ENCODE data around the gene APOL6. TPM values are rescaled to one million over a fixed set of nuclear protein-coding genes. Genes with fewer than 3 reads are reported as not detected.

Gene APOL6
- total and polyA plus RNA-seq, 10 of the 15 experiments (the other 5 are each of a cell fraction or from before 2014, with no cell fraction given) = 4.3 to 22.9 (median 9.3) TPM

DNA sequence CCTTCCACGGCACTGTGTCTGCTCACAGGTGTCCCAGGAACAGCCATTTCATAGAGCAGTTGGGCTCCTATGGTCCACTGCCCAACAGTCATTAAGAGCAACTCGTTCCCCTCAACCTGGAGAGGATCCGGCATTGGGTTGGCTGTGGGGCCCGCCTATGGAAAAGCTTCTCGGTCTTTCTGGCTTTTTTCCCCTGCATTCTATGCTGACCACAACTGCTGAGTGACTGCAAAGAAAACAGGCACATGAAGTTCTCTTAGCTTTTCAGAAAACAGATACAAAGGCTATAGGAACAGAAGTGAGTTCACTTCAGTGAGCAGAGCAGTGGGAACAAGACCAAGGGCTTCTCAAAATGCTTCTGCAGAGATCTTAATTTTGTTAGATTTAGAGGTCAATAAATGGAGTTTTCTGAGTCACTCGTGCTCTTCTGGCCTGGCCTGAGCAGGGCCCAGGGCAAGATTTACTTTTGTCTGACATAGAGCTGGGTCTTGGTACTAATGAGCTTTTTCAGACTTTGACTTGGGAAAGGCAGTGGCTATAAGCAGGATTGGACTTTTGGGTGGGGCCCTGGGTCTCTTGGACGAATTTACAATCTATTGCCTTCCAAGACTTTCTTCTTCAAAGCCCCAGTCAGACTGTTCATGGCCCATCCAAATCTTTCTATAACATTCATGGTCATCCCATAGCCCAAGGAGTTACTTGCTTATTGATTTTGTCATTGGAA is 55.8 kb downstream of the APOL6 start:
- H2AFZ ChIP-seq (ENCODE audit: control insufficient read depth, low read depth, low read length) = no peak overlapping the region
- H4K20me1 ChIP-seq (ENCODE audit: control insufficient read depth, insufficient read depth) = no peaks in the 10 kb centered on the region
- FAIRE-seq (no peak), ATAC-seq (no peak), DNase-seq (ENCODE audit: low read depth, low spot score) (no peak)
- no peak for TF ChIP-seq WRNIP1 (IDR thresholded peaks at IDR 0.05; ENCODE audit: borderline replicate concordance, low read depth, low read length)
- TF ChIP-seq, protein P1, sequence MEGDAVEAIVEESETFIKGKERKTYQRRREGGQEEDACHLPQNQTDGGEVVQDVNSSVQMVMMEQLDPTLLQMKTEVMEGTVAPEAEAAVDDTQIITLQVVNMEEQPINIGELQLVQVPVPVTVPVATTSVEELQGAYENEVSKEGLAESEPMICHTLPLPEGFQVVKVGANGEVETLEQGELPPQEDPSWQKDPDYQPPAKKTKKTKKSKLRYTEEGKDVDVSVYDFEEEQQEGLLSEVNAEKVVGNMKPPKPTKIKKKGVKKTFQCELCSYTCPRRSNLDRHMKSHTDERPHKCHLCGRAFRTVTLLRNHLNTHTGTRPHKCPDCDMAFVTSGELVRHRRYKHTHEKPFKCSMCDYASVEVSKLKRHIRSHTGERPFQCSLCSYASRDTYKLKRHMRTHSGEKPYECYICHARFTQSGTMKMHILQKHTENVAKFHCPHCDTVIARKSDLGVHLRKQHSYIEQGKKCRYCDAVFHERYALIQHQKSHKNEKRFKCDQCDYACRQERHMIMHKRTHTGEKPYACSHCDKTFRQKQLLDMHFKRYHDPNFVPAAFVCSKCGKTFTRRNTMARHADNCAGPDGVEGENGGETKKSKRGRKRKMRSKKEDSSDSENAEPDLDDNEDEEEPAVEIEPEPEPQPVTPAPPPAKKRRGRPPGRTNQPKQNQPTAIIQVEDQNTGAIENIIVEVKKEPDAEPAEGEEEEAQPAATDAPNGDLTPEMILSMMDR (IDR thresholded peaks at IDR 0.05 in 2 of 3, conservative IDR thresholded peaks at IDR 0.05 in 1 of 3; ENCODE audit: control insufficient read depth in 2 of 3, extremely low read depth in 1 of 3, insufficient read depth in 1 of 3, low read depth in 3 of 3, low read length in 3 of 3) = no peak
- no peak for TF ChIP-seq TCF3 (IDR thresholded peaks at IDR 0.05; ENCODE audit: borderline replicate concordance, insufficient read depth, low read depth, low read length)
- TF ChIP-seq, protein P2, sequence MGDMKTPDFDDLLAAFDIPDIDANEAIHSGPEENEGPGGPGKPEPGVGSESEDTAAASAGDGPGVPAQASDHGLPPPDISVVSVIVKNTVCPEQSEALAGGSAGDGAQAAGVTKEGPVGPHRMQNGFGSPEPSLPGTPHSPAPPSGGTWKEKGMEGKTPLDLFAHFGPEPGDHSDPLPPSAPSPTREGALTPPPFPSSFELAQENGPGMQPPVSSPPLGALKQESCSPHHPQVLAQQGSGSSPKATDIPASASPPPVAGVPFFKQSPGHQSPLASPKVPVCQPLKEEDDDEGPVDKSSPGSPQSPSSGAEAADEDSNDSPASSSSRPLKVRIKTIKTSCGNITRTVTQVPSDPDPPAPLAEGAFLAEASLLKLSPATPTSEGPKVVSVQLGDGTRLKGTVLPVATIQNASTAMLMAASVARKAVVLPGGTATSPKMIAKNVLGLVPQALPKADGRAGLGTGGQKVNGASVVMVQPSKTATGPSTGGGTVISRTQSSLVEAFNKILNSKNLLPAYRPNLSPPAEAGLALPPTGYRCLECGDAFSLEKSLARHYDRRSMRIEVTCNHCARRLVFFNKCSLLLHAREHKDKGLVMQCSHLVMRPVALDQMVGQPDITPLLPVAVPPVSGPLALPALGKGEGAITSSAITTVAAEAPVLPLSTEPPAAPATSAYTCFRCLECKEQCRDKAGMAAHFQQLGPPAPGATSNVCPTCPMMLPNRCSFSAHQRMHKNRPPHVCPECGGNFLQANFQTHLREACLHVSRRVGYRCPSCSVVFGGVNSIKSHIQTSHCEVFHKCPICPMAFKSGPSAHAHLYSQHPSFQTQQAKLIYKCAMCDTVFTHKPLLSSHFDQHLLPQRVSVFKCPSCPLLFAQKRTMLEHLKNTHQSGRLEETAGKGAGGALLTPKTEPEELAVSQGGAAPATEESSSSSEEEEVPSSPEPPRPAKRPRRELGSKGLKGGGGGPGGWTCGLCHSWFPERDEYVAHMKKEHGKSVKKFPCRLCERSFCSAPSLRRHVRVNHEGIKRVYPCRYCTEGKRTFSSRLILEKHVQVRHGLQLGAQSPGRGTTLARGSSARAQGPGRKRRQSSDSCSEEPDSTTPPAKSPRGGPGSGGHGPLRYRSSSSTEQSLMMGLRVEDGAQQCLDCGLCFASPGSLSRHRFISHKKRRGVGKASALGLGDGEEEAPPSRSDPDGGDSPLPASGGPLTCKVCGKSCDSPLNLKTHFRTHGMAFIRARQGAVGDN (IDR thresholded peaks at IDR 0.05) = no peak
- no peak for TF ChIP-seq SUPT20H (IDR thresholded peaks at IDR 0.05; ENCODE audit: borderline replicate concordance, control insufficient read depth, low read depth, low read length)
- no peak for TF ChIP-seq CBFB (IDR thresholded peaks at IDR 0.05; ENCODE audit: low read depth)
- no peak for TF ChIP-seq JUNB (IDR thresholded peaks at IDR 0.05)
- no peak for TF ChIP-seq RAD21 (IDR thresholded peaks at IDR 0.05; ENCODE audit: insufficient read depth, low read depth, low read length)
- no peak for TF ChIP-seq SMC3 (IDR thresholded peaks at IDR 0.05; ENCODE audit: borderline replicate concordance, low read length)
- TF ChIP-seq EP300 (IDR thresholded peaks at IDR 0.05; ENCODE audit: borderline replicate concordance in 1 of 2, control insufficient read depth in 1 of 2, low read depth in 2 of 2, low read length in 2 of 2) = no peak
- no peak for TF ChIP-seq NFXL1 (IDR thresholded peaks at IDR 0.05; ENCODE audit: borderline replicate concordance)
- TF ChIP-seq CHD2 (IDR thresholded peaks at IDR 0.05; ENCODE audit: borderline replicate concordance, low read depth, low read length) = no peak
- no peak for TF ChIP-seq RBBP5 (conservative IDR thresholded peaks at IDR 0.05)
- in situ Hi-C loops (cut with MboI) = no loop called here
- ChIA-PET SMC1A (ENCODE audit: uncharacterized antibody, unreplicated experiment) (no interaction called here), POLR2A (no interaction called here), RAD21 (ENCODE audit: unreplicated experiment) (no interaction called here), CTCF (no interaction called here)
- intact Hi-C loops (cut with micrococcal nuclease; ENCODE audit: unreplicated experiment) = no loop called here
- no TSS peak for BruUV-seq (replicated peaks)
- no peaks in the 10 kb centered on the region for H3K79me2 ChIP-seq (ENCODE audit: control insufficient read depth, insufficient read depth, low read length)
- WGBS (ENCODE audit: insufficient coverage, insufficient replicate concordance, low lambda C conversion rate, missing lambda C conversion rate) = 36% methylated on average over 7 of the region's 7 CpGs
- H3K36me3 ChIP-seq (ENCODE audit: control insufficient read depth in 2 of 2, insufficient read depth in 2 of 2, low read length in 1 of 2) = no peaks in the 10 kb centered on the region
- no peaks in the 10 kb centered on the region for H3K9me3 ChIP-seq (replicated peaks; ENCODE audit: control insufficient read depth, insufficient read depth, low read length)
- no peak overlapping the region for H3K27ac ChIP-seq (ENCODE audit: control insufficient read depth, insufficient read depth)
- H3K4me3 ChIP-seq = no peak overlapping the region
- H3K4me2 ChIP-seq (ENCODE audit: control insufficient read depth, insufficient read depth) = no peak overlapping the region
- H3K9ac ChIP-seq (ENCODE audit: control insufficient read depth, insufficient read depth, low read length) = no peak overlapping the region
- H3K4me1 ChIP-seq (ENCODE audit: control insufficient read depth, insufficient read depth, low read length) = no peaks in the 10 kb centered on the region
- H3K27me3 ChIP-seq (replicated peaks in 1 of 2; ENCODE audit: control insufficient read depth in 2 of 2, insufficient read depth in 2 of 2, low read length in 1 of 2) = no peaks in the 10 kb centered on the region
